GM12878 (cell line): ENCODE data around the gene UBXN6. TPM values are rescaled to one million over a fixed set of nuclear protein-coding genes. Genes with fewer than 3 reads are reported as not detected.

Experiments used
- ATAC-seq: fragments of 200-7000 bp; cut with Tn5 transposase; 3 replicates; pipeline ENCODE4 v1.9.1; 2020; ENCODE audit warnings: mild to moderate bottlenecking, moderate library complexity
- BruUV-seq: library from RNA; stranded (reverse); fragments of 400-500 nt; replicated peaks from 2 replicates; lab custom pipeline; 2021; lab: Mats Ljungman, UMichigan
- CTCF ChIA-PET: fragments of 300-600 bp; sonication (Branson Sonifier 250); formaldehyde crosslinking; extraction: SDS; loops from one replicate; lab custom pipeline; 2021; ENCODE audit warnings: inconsistent platforms; lab: Yijun Ruan, JAX
- POLR2A ChIA-PET: fragments of 350-600 bp; formaldehyde crosslinking; extraction: SDS; loops from one replicate; lab custom pipeline; 2021; ENCODE audit warnings: inconsistent platforms; lab: Charles Lee
- RAD21 ChIA-PET: fragments of 300-600 bp; sonication (Branson Sonifier 250); formaldehyde crosslinking; loops from one replicate; lab custom pipeline; 2023; ENCODE audit warnings: antibody characterized with exemption; ENCODE audit not compliant: unreplicated experiment; lab: Charles Lee
- SMC1A ChIA-PET: fragments of 300-600 bp; sonication (Branson Sonifier 250); formaldehyde crosslinking; loops from one replicate; lab custom pipeline; 2023; ENCODE audit not compliant: unreplicated experiment, uncharacterized antibody; lab: Charles Lee
- DNase-seq: peaks from one replicate; pipeline ENCODE4 v3.0.0-alpha.2; 2011; ENCODE audit warnings: low read depth, low spot score
- FAIRE-seq: peaks from 3 replicates; lab custom pipeline; 2011; peaks lifted over from hg19 to GRCh38; lab: Jason Lieb, UNC
- H2AFZ ChIP-seq: 2 replicates; pipeline ENCODE4 v1.6.0; 2011; ENCODE audit warnings: low read depth, low read length, control low read depth; ENCODE audit not compliant: control insufficient read depth
- H3K27ac ChIP-seq: 2 replicates; pipeline ENCODE4 v1.5.1; 2011; ENCODE audit warnings: control low read depth; ENCODE audit not compliant: control insufficient read depth, insufficient read depth
- H3K27me3 ChIP-seq, 2 experiments: replicated peaks in 1 of 2; 2 replicates each; pipeline versions ENCODE4 v1.6.0 to v1.6.1; 2011; ENCODE audit warnings: low read length in 1 of 2; ENCODE audit not compliant: control insufficient read depth in 2 of 2, insufficient read depth in 2 of 2
- H3K36me3 ChIP-seq, 2 experiments: 2 replicates each; pipeline ENCODE4 v1.5.1; 2011; ENCODE audit warnings: low read length in 1 of 2; ENCODE audit not compliant: control insufficient read depth in 2 of 2, insufficient read depth in 2 of 2
- H3K4me1 ChIP-seq: 2 replicates; pipeline ENCODE4 v1.6.1; 2011; ENCODE audit warnings: mild to moderate bottlenecking, low read length, moderate library complexity, mixed read lengths; ENCODE audit not compliant: control insufficient read depth, insufficient read depth
- H3K4me2 ChIP-seq: 2 replicates; pipeline ENCODE4 v1.6.0; 2011; ENCODE audit warnings: control low read depth; ENCODE audit not compliant: control insufficient read depth, insufficient read depth
- H3K4me3 ChIP-seq: fragments of 200-600 bp; sonication (generic); 2 replicates; pipeline ENCODE4 v1.5.1; 2016
- H3K79me2 ChIP-seq: 2 replicates; pipeline ENCODE4 v1.6.0; 2011; ENCODE audit warnings: low read length; ENCODE audit not compliant: control insufficient read depth, insufficient read depth
- H3K9ac ChIP-seq: 2 replicates; pipeline ENCODE4 v1.8.0; 2011; ENCODE audit warnings: low read length, control low read depth, mixed read lengths; ENCODE audit not compliant: control insufficient read depth, insufficient read depth
- H3K9me3 ChIP-seq: replicated peaks from 3 replicates; pipeline ENCODE4 v1.5.1; 2011; ENCODE audit warnings: mild to moderate bottlenecking, low read length; ENCODE audit not compliant: control insufficient read depth, insufficient read depth
- H4K20me1 ChIP-seq: 2 replicates; pipeline ENCODE4 v1.6.0; 2011; ENCODE audit not compliant: control insufficient read depth, insufficient read depth
- ASH2L ChIP-seq: fragments of 300-600, 200-600 bp; sonication (generic); IDR thresholded peaks from 2 replicates; pipeline ENCODE4 v1.6.1; 2017; ENCODE audit warnings: low read depth, mild to moderate bottlenecking, borderline replicate concordance
- BHLHE40 ChIP-seq, 2 experiments: fragments of 450-650 bp in 1 of 2; IDR thresholded peaks; 2 replicates each; pipeline ENCODE4 v1.6.1; 2011 to 2017; ENCODE audit warnings: low read depth in 2 of 2, borderline replicate concordance in 1 of 2, improper control_type of control experiment in 1 of 2, low read length in 1 of 2, mild to moderate bottlenecking in 1 of 2
- E2F4 ChIP-seq: IDR thresholded peaks from 2 replicates; pipeline ENCODE4 v1.6.1; 2012; ENCODE audit warnings: low read depth, low read length, improper control_type of control experiment
- E4F1 ChIP-seq: fragments of 450-650 bp; IDR thresholded peaks from 2 replicates; pipeline ENCODE4 v1.6.1; 2018; ENCODE audit warnings: borderline replicate concordance, mild to moderate bottlenecking; ENCODE audit not compliant: partially characterized antibody
- ELK1 ChIP-seq: IDR thresholded peaks from 2 replicates; pipeline ENCODE4 v1.6.1; 2012; ENCODE audit warnings: low read depth, low read length, improper control_type of control experiment
- GABPA ChIP-seq: IDR thresholded peaks from 2 replicates; pipeline ENCODE4 v1.6.1; 2014; ENCODE audit warnings: antibody characterized with exemption, low read depth, mild to moderate bottlenecking, inconsistent platforms
- HSF1 ChIP-seq: fragments of 150-350 bp; IDR thresholded peaks from 2 replicates; pipeline ENCODE4 v1.6.1; 2014; ENCODE audit warnings: mild to moderate bottlenecking, low read depth, low read length
- MAX ChIP-seq: IDR thresholded peaks from 2 replicates; pipeline ENCODE4 v1.6.1; 2012; ENCODE audit warnings: low read depth, low read length, improper control_type of control experiment
- MTA2 ChIP-seq: fragments of 450-650 bp; IDR thresholded peaks from 2 replicates; pipeline ENCODE4 v1.6.1; 2016; ENCODE audit warnings: low read depth, mild to moderate bottlenecking, moderate library complexity
- RCOR1 ChIP-seq: conservative IDR thresholded peaks from 2 replicates; pipeline ENCODE4 v1.6.1; 2012; ENCODE audit warnings: low read depth, low read length, improper control_type of control experiment
- RFX5 ChIP-seq: IDR thresholded peaks from 2 replicates; pipeline ENCODE4 v1.6.1; 2011; ENCODE audit warnings: low read depth, low read length, improper control_type of control experiment
- SPI1 ChIP-seq: IDR thresholded peaks from 2 replicates; pipeline ENCODE4 v1.6.1; 2011; ENCODE audit warnings: low read depth, mild to moderate bottlenecking, low read length, moderate library complexity, borderline replicate concordance; ENCODE audit not compliant: insufficient read depth
- SUZ12 ChIP-seq: fragments of 200-600 bp; sonication (generic); IDR thresholded peaks from one replicate; pipeline ENCODE4 v1.6.1; 2018; ENCODE audit warnings: antibody characterized with exemption, mild to moderate bottlenecking; ENCODE audit not compliant: unreplicated experiment
- TCF12 ChIP-seq: IDR thresholded peaks from 2 replicates; pipeline ENCODE4 v1.6.1; 2011; ENCODE audit warnings: low read depth, mild to moderate bottlenecking, low read length
- WGBS: methylation state at CpG from one replicate; pipeline ENCODE4 v1.1.6; 2016; ENCODE audit warnings: low lambda C conversion rate; ENCODE audit not compliant: insufficient replicate concordance, insufficient coverage; ENCODE audit errors: missing lambda C conversion rate; 5-methylcytosine and 5-hydroxymethylcytosine counted together
- in situ Hi-C: fragments of 300-500 bp; cut with MboI; formaldehyde crosslinking; loops from 9 replicates; pipeline ENCODE4 v1.14.3; 2018; ENCODE audit warnings: mixed read lengths
- intact Hi-C: fragments of 100-400 bp; cut with micrococcal nuclease; formaldehyde crosslinking; loops from one replicate; pipeline ENCODE4 v1.14.2; 2022; ENCODE audit not compliant: unreplicated experiment
- polyA plus RNA-seq, 11 experiments: library from polyadenylated mRNA; depleted of rRNA in 4 of 11; unstranded in 6 of 11; stranded (reverse) in 5 of 11; fragments of >200 nt; fragmentation: Nextera tagmentation in 4 of 11; fragmentation: Illumina TruSeq in 1 of 11; extraction: Ambion mirVana in 4 of 11; extraction: Trizol in 1 of 11; gene quantifications; 1 replicate in 1 of 11; 2 replicates in 10 of 11; pipeline versions ENCODE4 v1.2.1 to v1.2.3, GENCODE V29; 2011 to 2016; ENCODE audit warnings: inconsistent platforms in 2 of 11, missing spikeins in 2 of 11, low read depth in 1 of 11
- total RNA-seq, 4 experiments: library from RNA; depleted of rRNA in 3 of 4; stranded (reverse); fragments of >200 nt in 3 of 4; fragmentation: Illumina TruSeq in 1 of 4; extraction: Trizol in 1 of 4; gene quantifications; 2 replicates each; pipeline versions ENCODE4 v1.2.1 to v1.2.3, GENCODE V29; 2013 to 2021

UBXN6 gene
- total and polyA plus RNA-seq, 10 of the 15 experiments (the other 5 are each of a cell fraction or from before 2014, with no cell fraction given), result 0.47 to 50.8 (median 13.0) TPM

GRCh38 chr19:4499855-4500254, 42.3 kb upstream of the UBXN6 start:
- Histone ChIP-seq H3K9me3 (no peaks in the 10 kb centered on the region), H3K27ac (no peak overlapping the region), H3K79me2 (no peaks in the 10 kb centered on the region), H4K20me1 (no peaks in the 10 kb centered on the region), H3K36me3 (peaks cover 0 to 2% of the 10 kb centered on the region in 2 experiments; a peak in 2 of 4 replicates), H3K4me1 (no peaks in the 10 kb centered on the region), H3K27me3 (no peaks in the 10 kb centered on the region), H3K4me2 (no peak overlapping the region), H3K4me3 (no peak overlapping the region), H3K9ac (no peak overlapping the region), H2AFZ (no peak overlapping the region)
- 98% methylated on average over 15 of the region's 15 CpGs for WGBS
- BruUV-seq, result no TSS peak
- ChIA-PET POLR2A (no interaction called here), CTCF (no interaction called here), RAD21 (no interaction called here), SMC1A (no interaction called here)
- no peak for ATAC-seq
- in situ Hi-C loops, result no loop called here
- DNase-seq, result no peak
- intact Hi-C loops, result no loop called here
- no peak for FAIRE-seq
- TF ChIP-seq RFX5 (no peak), BHLHE40 (IDR thresholded peaks at IDR 0.05; ENCODE audit: borderline replicate concordance in 1 of 2, low read depth in 2 of 2, low read length in 1 of 2) (no peak), HSF1 (no peak), SPI1 (no peak), E4F1 (no peak), RCOR1 (no peak), SUZ12 (no peak), MAX (no peak), ELK1 (no peak), TCF12 (no peak), ASH2L (no peak), E2F4 (no peak), GABPA (no peak), MTA2 (no peak)
